GM12878 (cell line): ENCODE measurements around the gene MOB2.

Source experiments
- CTCF ChIP-seq, 3 experiments: IDR thresholded peaks in 2 of 3; conservative IDR thresholded peaks in 1 of 3; 2 replicates each; pipeline ENCODE4 v1.5.1; 2011; ENCODE audit warnings: low read depth in 3 of 3, low read length in 3 of 3, mild to moderate bottlenecking in 3 of 3, control low read depth in 2 of 3, moderate library complexity in 2 of 3, inconsistent platforms in 1 of 3, mixed read lengths in 1 of 3; ENCODE audit not compliant: control insufficient read depth in 2 of 3, insufficient read depth in 1 of 3; ENCODE audit errors: extremely low read depth in 1 of 3
- EP300 ChIP-seq, 2 experiments: fragments of 150-350 bp in 1 of 2; IDR thresholded peaks; 2 replicates each; pipeline ENCODE4 v1.6.1; 2011 to 2012; ENCODE audit warnings: low read depth in 2 of 2, low read length in 2 of 2, borderline replicate concordance in 1 of 2, improper control_type of control experiment in 1 of 2, inconsistent platforms in 1 of 2; ENCODE audit not compliant: control insufficient read depth in 1 of 2
- EZH2 ChIP-seq: IDR thresholded peaks from 2 replicates; pipeline ENCODE4 v1.6.1; 2012; ENCODE audit warnings: low read depth, mild to moderate bottlenecking, control low read depth, inconsistent platforms, low read length, borderline replicate concordance; ENCODE audit not compliant: control insufficient read depth
- IRF4 ChIP-seq: IDR thresholded peaks from 2 replicates; pipeline ENCODE4 v1.6.1; 2011; ENCODE audit warnings: low read depth, low read length
- JUND ChIP-seq: IDR thresholded peaks from 2 replicates; pipeline ENCODE4 v1.6.1; 2012; ENCODE audit warnings: low read depth, mild to moderate bottlenecking, low read length, improper control_type of control experiment, moderate library complexity
- SP1 ChIP-seq: IDR thresholded peaks from one replicate; pipeline ENCODE4 v1.6.1; 2011; ENCODE audit warnings: low read depth, low read length
- ZNF24 ChIP-seq: fragments of 450-650 bp; IDR thresholded peaks from 2 replicates; pipeline ENCODE4 v1.6.1; 2017; ENCODE audit warnings: antibody characterized with exemption, mild to moderate bottlenecking

DNA sequence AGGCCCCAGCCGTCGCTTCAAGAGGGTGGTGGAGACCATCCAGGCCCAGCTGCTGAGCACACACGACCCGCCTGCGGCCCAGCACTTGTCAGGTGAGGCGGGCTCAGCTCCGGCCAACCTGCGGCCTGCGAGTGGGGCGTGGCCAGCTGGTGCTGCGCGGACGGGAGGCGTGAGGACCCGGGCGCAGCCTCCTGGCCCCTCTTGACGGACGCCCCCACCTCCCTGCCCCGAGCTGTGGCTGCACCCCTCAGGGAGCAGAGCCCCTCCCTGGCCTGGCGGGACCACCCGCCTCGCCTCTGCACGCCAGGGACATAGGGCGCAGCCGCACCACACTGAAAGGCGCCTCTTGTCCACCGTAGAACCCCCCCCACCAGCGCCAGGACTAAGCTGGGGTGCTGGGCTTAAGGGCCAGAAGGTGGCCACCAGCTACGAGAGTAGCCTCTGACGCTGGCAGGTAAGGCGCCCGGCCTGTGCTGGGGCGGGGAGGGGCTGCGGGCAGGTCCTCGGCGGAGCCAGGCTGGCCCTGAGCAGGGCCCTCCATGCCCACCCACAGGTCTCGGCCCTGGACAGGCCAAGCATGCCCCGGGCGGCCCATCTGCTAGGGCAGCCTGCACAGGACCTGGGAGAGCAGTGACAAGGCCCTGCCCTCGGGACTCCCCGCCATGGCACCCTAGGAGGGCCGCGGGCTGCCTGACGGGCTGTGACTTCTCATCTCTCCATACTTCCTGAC lies 29.8 kb downstream of the MOB2 start:
- TF ChIP-seq JUND = no peak
- no peak for TF ChIP-seq EZH2
- no peak for TF ChIP-seq EP300 (IDR thresholded peaks at IDR 0.05; ENCODE audit: borderline replicate concordance in 1 of 2, control insufficient read depth in 1 of 2, low read depth in 2 of 2, low read length in 2 of 2)
- TF ChIP-seq SP1 = no peak
- no peak for TF ChIP-seq ZNF24
- no peak for TF ChIP-seq IRF4
- no peak for TF ChIP-seq CTCF (IDR thresholded peaks at IDR 0.05 in 2 of 3, conservative IDR thresholded peaks at IDR 0.05 in 1 of 3; ENCODE audit: control insufficient read depth in 2 of 3, extremely low read depth in 1 of 3, insufficient read depth in 1 of 3, low read depth in 3 of 3, low read length in 3 of 3)
